ENCODE results near the gene DSCAML1.
"Not testable (repeated sequence)": the region's sequence is repeated elsewhere in the genome, so short reads cannot be mapped to it uniquely, and the experiment has no call there.

Gene DSCAML1

DNA sequence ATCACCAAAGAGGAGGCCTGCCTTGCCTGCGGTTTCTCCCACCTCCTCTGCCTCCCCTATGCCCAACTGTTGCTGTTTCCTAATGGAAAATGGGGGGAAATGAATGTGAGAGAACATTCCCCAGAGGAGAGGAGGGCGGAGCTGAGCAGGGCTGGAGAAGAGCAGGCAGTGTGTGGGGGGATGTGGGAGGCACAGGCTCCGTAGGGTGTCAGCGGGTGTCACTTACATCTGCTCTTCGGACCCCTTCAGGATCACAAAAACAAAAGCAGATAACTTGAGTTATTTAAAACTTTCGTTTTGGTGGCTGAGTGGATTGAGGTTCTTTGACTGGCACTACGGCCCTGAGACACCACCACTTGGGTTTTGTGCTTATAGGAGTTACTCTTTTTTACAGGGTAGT, 375.5 kb downstream of the DSCAML1 start:
- DNase-seq (ENCODE audit: low spot score) = no peak

GRCh38 chr11:117421041-117421440, 376.0 kb downstream of the DSCAML1 start:
- DNase-seq (ENCODE audit: low spot score) = no peak

DNA sequence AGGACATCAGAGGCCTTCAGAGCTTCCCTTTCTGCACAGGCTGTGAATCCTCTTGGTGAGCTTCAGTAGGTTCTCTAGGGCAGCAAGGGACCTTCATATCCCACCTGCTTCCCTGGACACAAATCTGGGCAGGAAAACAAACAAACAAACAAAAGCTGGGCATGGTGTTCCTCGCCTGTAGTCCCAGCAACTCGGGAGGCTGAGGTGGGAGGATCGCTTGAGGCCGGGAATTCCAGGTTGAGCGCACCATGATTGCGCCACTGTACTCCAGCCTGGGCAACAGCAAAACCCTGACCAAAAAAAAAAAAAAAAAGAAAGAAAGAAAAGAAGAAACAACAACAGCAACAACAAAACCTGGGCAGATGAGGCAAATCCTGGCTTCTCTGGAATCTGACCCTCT, 376.4 kb downstream of the DSCAML1 start:
- no peak for DNase-seq (ENCODE audit: low spot score)

GRCh38 chr11:117420143-117420485, 376.9 kb downstream of the DSCAML1 start:
- no peak for DNase-seq (ENCODE audit: low spot score)

DNA sequence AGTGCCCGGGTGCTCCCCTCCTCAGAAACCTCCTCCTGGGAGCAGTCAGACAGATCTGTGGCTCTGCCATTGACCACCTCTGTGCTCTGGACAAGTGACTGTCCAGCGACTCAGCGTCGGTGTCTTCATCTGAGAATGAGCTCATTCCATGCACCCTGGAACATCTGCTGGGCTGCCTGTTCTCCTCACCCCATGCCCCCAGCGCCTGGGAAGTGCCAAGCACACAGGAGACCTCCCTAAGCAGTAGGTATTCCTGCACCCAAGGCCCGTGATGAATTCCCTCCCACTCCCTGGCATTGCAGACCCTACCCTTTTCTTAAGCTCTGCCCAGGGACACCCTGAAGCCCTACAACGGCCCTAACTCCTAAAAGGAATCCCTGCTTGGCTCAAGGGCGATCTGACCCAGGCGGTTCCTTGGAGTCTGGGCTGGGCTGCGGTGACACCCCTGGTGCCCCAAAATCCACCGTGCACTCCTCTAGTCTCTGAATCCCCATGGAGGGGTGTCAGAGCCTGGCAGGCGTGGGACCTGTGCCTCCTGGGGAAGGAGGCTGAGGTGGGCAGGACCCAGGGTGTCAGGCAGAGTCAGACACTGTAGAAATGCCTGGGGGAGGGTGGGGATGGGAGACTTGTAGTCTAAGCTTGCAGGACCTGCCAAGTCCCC, 377.4 kb downstream of the DSCAML1 start:
- DNase-seq (ENCODE audit: low spot score) = no peak

- no peak for DNase-seq (ENCODE audit: low spot score)
Observed at GRCh38 chr11:117418737-117419481, 378.1 kb downstream of the DSCAML1 start.

GRCh38 chr11:117417856-117418255, 379.2 kb downstream of the DSCAML1 start:
- DNase-seq (ENCODE audit: low spot score) = no peak

DNA sequence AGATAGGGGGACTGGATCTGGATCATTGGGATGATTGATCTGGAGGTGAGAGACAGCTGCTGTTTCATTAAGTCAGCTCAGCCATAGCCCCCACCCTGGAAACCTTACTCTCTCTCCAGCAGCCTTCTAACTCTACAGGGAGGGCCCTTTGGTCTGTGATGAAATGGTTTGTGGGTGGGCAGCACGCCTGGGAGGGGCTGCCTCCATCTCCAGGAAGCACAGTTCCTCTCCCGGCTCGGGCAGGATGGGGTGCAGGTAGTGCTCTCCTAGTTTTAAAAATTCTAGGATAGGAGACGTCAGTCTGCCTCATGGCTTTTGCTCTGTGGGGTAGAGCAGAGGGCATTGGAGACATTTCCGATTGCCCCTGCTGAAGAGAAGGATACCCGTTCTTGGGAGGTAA, 379.7 kb downstream of the DSCAML1 start:
- no peak for DNase-seq (ENCODE audit: low spot score)

DNA sequence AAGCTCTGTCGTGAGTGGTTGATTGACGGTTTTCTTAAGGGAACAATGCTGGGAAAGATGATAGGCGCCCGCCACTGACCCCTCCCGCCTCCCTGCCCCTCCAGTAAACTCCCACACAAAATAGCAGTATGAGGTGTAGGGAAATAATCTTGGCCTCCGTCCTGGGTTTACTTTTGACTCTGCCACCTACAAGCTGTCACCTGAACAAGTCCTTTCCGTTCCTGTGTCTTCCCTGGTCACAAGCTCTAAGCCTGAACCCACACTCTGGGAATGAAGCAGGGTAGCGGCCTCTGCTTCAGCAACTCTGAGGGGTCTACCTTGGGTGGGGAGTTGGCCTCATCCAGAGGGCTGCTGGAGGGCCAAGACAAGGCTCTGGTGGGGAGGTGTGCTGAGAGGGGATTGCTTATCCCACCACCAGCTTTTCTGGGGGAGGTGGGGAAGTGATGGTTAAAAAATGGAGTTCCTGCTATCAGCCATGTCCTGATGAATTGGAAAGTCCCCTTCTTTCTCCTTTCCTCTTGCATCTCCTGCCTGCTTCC, 381.6 kb downstream of the DSCAML1 start:
- no peak for DNase-seq (ENCODE audit: low spot score)

DNA sequence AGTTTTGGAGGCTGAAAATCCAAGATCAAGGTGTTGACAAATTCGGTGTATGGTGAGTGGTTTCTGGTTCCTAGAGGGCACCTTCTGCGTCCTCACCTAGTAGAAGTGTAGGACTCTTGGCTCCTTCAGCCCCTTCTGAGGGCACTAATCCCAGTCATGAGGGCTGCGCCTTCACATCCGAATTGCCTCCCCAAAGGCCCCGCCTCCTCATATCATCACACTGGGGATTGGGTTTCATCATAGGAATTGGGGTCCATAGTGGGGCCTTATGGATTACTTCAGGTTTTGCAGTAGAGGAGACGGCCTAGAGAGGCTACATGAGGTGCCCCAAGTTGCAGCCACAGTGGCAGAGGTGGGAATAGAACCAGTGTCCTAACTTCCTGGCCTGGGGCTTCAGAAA, 382.3 kb downstream of the DSCAML1 start:
- no peak for DNase-seq (ENCODE audit: low spot score)

GRCh38 chr11:117413616-117414015, 383.4 kb downstream of the DSCAML1 start:
- no peak for DNase-seq (ENCODE audit: low spot score)

- no peak for DNase-seq (ENCODE audit: low spot score)
Observed at GRCh38 chr11:117412653-117413275, 384.3 kb downstream of the DSCAML1 start.

DNA sequence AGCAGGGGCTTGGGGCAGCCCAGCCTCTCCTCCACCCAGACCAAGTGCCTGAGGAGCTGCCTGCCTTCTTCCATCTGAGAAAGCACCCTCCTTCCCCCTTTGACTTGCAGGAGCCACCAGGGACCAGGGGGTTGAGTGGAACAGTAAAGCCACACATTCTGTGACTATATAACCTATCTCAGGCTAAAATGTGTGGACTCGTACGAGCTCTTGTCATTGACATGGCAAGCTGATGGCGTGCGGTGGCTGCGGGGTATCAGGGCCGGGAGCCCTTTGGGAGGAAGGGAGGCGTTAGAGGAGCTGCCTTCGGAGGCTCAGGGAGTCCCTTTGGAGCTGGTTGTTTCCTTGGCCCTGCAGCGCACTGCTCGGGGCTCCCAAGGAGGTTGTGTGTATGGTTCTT, 384.8 kb downstream of the DSCAML1 start:
- DNase-seq (ENCODE audit: low spot score) = no peak

GRCh38 chr11:117411736-117412135, 385.3 kb downstream of the DSCAML1 start:
- DNase-seq (ENCODE audit: low spot score) = no peak

GRCh38 chr11:117410861-117411710, 385.9 kb downstream of the DSCAML1 start:
- DNase-seq (ENCODE audit: low spot score) = no peak

DNA sequence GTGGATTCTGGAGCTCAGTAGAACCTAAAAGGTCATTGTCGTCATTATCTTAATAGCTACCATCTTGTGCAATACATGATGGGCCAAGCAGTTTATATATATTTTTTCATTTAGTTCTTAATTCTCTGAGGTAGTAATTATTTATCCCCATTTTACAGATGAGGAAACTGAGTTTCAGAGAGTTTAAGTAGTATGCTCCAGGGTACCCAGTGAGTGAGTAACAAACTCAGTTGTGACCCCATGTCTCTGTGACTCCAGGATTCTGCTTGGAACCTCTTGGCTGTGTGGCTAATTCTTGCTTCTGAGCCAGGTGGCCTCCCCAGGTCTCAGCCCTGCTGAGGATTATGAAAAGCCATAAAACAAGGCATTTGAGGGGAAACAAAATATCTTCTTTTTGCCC, 386.8 kb downstream of the DSCAML1 start:
- DNase-seq (ENCODE audit: low spot score) = no peak

DNA sequence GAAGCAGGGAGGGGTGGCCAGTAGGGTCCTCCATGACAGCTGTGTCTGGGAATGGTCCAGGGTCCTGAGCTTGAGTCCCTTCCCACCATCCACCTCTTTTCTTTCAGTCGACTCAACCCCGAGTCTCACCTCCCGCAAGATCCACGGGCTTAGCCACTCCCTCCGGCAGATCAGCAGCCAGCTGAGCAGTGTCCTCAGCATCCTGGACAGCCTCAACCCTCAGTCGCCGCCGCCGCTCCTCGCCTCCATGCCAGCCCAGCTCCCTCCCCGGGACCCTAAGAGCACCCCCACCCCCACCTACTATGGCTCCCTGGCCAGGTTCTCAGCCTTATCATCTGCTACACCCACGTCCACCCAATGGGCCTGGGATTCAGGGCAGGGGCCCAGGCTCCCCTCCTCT, 387.5 kb downstream of the DSCAML1 start:
- DNase-seq (ENCODE audit: low spot score) = no peak

DNA sequence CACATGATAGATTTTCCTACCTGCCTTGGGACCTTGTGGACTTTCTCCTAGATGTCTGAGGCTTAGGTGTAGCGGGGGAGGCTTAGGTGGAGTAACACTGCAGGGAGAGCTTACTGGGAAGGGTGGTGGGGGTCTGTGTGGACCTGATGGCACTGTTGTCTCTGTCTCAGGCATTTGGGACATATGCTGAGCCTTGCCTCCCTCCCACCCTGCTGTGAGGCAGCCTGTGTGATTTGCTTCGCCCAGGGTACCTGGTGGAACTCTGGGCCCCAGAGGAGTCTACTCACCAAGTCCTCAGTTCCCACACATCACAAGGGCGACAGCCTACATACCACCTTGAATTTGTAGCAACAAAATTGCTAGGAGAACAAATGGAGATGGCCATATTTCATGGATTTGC, 388.7 kb downstream of the DSCAML1 start:
- DNase-seq (ENCODE audit: low spot score) = no peak

DNA sequence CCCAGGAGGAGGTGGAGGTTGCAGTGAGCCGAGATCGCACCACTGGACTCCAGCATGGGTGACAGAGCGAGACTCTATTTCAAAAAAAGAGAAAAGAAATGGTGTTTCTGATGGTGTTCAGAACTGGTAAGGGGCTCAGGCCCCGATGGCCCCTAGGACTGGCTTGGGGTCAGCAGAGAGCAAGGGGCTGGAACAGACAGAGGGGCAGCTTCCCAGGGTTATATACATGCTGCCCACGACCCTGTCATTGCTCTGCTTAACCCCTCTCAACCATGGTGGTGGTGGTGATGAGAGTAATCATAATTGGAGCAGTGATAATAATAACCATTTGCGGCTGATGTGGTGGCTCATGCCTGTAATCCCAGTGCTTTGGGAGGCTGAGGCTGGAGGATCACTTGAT, 390.0 kb downstream of the DSCAML1 start:
- no peak for DNase-seq (ENCODE audit: low spot score)

DNA sequence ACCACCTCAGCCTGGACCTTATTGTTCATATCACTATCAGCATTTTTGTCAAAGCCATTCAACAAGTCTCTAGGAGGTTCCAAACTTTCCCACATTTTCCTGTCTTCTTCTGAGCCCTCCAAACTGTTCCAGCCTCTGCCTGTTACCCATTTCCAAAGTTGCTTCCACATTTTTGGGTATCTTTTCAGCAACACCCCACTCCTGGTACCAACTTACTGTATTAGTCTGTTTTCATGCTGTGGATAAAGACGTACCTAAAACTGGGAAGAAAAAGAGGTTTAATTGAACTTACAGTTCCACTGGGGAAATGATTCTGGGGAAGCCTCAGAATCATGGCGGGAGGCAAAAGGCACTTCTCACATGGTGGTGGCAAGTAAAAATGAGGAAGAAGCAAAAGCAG, 391.1 kb downstream of the DSCAML1 start:
- not testable (repeated sequence) for DNase-seq (ENCODE audit: low spot score)

- DNase-seq (ENCODE audit: low spot score) = not testable (repeated sequence)
Observed at GRCh38 chr11:117399100-117399840, 397.7 kb downstream of the DSCAML1 start.

DNA sequence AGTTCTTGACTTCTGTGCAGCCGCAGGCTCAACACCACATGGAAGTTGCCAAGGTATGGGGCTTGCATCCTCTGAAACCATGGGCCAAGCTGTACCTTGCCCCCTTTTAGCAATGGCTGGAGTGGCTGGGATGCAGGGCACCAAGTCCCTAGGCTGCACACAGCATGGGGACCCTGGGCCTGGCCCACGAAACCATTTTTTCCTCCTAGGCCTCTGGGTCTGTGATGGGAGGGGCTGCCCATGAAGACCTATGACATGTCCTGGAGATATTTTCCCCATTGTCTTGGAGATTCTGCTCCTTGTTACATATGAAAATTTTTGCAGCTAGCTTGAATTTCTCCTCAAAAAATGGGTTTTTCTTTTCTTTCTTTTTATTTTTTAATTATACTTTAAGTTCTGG, 398.4 kb downstream of the DSCAML1 start:
- DNase-seq (ENCODE audit: low spot score) = not testable (repeated sequence)
